GM12878 (cell line): ENCODE measurements around the gene INSC. TPM values are rescaled to one million over a fixed set of nuclear protein-coding genes. Genes with fewer than 3 reads are reported as not detected.

ENCODE experiments used
- CBX3 ChIP-seq: fragments of 200-600 bp; sonication (generic); IDR thresholded peaks from 2 replicates; pipeline ENCODE4 v1.6.1; 2016; ENCODE audit warnings: low read depth, borderline replicate concordance
- EGR1 ChIP-seq, 2 experiments: IDR thresholded peaks; 1 replicate in 1 of 2; 2 replicates in 1 of 2; pipeline ENCODE4 v1.6.1; 2011 to 2012; ENCODE audit warnings: low read depth in 2 of 2, low read length in 2 of 2, borderline replicate concordance in 1 of 2, mild to moderate bottlenecking in 1 of 2, moderate library complexity in 1 of 2
- polyA plus RNA-seq, 11 experiments: library from polyadenylated mRNA; depleted of rRNA in 4 of 11; unstranded in 6 of 11; stranded (reverse) in 5 of 11; fragments of >200 nt; fragmentation: Nextera tagmentation in 4 of 11; fragmentation: Illumina TruSeq in 1 of 11; extraction: Ambion mirVana in 4 of 11; extraction: Trizol in 1 of 11; gene quantifications; 1 replicate in 1 of 11; 2 replicates in 10 of 11; pipeline versions ENCODE4 v1.2.1 to v1.2.3, GENCODE V29; 2011 to 2016; ENCODE audit warnings: inconsistent platforms in 2 of 11, missing spikeins in 2 of 11, low read depth in 1 of 11
- total RNA-seq, 4 experiments: library from RNA; depleted of rRNA in 3 of 4; stranded (reverse); fragments of >200 nt in 3 of 4; fragmentation: Illumina TruSeq in 1 of 4; extraction: Trizol in 1 of 4; gene quantifications; 2 replicates each; pipeline versions ENCODE4 v1.2.1 to v1.2.3, GENCODE V29; 2013 to 2021
- TF ChIP-seq, protein P1 (sequence below): IDR thresholded peaks from 2 replicates; pipeline ENCODE4 v1.6.1; 2011; ENCODE audit warnings: mild to moderate bottlenecking, low read depth, low read length, moderate library complexity; ENCODE audit not compliant: insufficient replicate concordance
- TF ChIP-seq, protein P2 (sequence below): fragments of 450-650 bp; formaldehyde crosslinking; IDR thresholded peaks from 2 replicates; pipeline ENCODE4 v1.4.0; 2022; ENCODE audit warnings: mild to moderate bottlenecking, moderate library complexity
- TF ChIP-seq, protein P3 (sequence below): IDR thresholded peaks from 2 replicates; pipeline ENCODE4 v1.6.1; 2012; ENCODE audit warnings: low read depth, low read length, improper control_type of control experiment
- TF ChIP-seq, protein P4 (sequence below): fragments of 450-650 bp; IDR thresholded peaks from 2 replicates; pipeline ENCODE4 v1.6.1; 2016; ENCODE audit warnings: mild to moderate bottlenecking
- TF ChIP-seq, protein P5 (sequence below): IDR thresholded peaks from 2 replicates; pipeline ENCODE4 v1.6.1; 2011; ENCODE audit warnings: borderline replicate concordance, low read depth, mild to moderate bottlenecking, moderate library complexity, low read length; ENCODE audit not compliant: insufficient read depth, poor library complexity, severe bottlenecking

The INSC gene
- total and polyA plus RNA-seq, 10 of the 15 experiments (the other 5 are each of a cell fraction or from before 2014, with no cell fraction given) = 0.13 to 0.33 TPM; not detected in 8

DNA sequence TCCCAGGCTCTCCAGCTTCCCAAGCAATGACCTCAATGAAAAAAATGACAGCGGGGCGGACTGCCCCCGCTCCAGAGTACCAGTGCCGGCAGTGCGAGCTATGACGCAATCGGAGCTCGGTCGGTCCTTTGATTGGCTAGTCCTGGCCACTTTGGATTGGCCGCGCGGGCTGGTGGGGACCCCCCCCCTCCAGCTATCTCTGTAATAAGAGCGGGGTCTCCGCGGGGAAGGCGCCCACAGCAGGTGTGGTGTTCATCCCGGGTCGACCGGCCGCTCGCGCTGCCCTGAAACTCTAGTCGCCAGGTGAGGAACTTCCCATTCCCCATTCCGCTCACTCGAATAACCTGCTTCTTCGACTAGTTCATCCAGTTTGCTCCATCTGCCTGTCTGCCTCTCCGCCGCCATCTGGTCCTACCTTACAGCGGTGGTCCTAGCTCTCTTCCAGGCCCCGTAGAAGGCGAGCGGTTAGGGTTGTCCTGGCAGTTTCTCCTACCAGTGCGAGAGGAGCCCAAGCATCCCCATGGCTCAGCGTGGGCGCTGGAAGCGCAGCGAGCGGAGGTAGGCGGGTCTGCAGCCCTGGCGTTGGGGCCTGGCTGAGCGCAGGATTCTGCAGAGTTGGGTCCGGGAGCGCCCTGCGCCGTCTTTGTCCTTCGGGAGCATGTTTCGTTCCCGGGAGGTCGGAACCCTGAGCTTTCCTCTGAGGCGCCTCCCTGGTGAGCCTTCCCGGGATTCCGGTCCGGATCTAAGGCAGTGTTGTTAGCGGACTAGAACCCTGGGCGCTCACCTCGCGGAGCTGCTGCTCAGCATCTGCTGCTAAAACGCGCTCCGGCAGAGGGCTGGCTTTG lies 41.1 kb upstream of the INSC start, which contains the start of gene CALCB (continued):
- TF ChIP-seq, protein P1, sequence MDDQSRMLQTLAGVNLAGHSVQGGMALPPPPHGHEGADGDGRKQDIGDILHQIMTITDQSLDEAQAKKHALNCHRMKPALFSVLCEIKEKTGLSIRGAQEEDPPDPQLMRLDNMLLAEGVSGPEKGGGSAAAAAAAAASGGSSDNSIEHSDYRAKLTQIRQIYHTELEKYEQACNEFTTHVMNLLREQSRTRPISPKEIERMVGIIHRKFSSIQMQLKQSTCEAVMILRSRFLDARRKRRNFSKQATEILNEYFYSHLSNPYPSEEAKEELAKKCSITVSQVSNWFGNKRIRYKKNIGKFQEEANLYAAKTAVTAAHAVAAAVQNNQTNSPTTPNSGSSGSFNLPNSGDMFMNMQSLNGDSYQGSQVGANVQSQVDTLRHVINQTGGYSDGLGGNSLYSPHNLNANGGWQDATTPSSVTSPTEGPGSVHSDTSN = no peak
- TF ChIP-seq CBX3 (no peak), EGR1 (IDR thresholded peaks at IDR 0.05; ENCODE audit: borderline replicate concordance in 1 of 2, low read depth in 2 of 2, low read length in 2 of 2) (no peak)
- TF ChIP-seq, protein P2, sequence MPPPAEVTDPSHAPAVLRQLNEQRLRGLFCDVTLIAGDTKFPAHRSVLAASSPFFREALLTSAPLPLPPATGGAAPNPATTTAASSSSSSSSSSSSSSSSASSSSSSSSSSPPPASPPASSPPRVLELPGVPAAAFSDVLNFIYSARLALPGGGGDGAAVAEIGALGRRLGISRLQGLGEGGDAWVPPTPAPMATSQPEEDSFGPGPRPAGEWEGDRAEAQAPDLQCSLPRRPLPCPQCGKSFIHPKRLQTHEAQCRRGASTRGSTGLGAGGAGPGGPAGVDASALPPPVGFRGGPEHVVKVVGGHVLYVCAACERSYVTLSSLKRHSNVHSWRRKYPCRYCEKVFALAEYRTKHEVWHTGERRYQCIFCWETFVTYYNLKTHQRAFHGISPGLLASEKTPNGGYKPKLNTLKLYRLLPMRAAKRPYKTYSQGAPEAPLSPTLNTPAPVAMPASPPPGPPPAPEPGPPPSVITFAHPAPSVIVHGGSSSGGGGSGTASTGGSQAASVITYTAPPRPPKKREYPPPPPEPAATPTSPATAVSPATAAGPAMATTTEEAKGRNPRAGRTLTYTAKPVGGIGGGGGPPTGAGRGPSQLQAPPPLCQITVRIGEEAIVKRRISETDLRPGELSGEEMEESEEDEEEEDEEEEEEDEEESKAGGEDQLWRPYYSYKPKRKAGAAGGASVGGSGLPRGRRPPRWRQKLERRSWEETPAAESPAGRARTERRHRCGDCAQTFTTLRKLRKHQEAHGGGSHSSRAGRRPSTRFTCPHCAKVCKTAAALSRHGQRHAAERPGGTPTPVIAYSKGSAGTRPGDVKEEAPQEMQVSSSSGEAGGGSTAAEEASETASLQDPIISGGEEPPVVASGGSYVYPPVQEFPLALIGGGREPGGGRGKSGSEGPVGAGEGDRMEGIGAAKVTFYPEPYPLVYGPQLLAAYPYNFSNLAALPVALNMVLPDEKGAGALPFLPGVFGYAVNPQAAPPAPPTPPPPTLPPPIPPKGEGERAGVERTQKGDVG = no peak
- TF ChIP-seq, protein P3, sequence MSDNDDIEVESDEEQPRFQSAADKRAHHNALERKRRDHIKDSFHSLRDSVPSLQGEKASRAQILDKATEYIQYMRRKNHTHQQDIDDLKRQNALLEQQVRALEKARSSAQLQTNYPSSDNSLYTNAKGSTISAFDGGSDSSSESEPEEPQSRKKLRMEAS = no peak
- TF ChIP-seq, protein P4, sequence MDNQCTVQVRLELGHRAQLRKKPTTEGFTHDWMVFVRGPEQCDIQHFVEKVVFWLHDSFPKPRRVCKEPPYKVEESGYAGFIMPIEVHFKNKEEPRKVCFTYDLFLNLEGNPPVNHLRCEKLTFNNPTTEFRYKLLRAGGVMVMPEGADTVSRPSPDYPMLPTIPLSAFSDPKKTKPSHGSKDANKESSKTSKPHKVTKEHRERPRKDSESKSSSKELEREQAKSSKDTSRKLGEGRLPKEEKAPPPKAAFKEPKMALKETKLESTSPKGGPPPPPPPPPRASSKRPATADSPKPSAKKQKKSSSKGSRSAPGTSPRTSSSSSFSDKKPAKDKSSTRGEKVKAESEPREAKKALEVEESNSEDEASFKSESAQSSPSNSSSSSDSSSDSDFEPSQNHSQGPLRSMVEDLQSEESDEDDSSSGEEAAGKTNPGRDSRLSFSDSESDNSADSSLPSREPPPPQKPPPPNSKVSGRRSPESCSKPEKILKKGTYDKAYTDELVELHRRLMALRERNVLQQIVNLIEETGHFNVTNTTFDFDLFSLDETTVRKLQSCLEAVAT = no peak
- TF ChIP-seq, protein P5, sequence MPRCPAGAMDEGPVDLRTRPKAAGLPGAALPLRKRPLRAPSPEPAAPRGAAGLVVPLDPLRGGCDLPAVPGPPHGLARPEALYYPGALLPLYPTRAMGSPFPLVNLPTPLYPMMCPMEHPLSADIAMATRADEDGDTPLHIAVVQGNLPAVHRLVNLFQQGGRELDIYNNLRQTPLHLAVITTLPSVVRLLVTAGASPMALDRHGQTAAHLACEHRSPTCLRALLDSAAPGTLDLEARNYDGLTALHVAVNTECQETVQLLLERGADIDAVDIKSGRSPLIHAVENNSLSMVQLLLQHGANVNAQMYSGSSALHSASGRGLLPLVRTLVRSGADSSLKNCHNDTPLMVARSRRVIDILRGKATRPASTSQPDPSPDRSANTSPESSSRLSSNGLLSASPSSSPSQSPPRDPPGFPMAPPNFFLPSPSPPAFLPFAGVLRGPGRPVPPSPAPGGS = no peak
